Measurements from ENCODE around the gene MEGF8. TPM values are rescaled to one million over a fixed set of nuclear protein-coding genes. Genes with fewer than 3 reads are reported as not detected.

The MEGF8 gene
- total and polyA plus RNA-seq, 2 of the 13 experiments (the other 11 are each of a cell fraction or from before 2014, with no cell fraction given): 4.0 to 8.8 TPM

DNA sequence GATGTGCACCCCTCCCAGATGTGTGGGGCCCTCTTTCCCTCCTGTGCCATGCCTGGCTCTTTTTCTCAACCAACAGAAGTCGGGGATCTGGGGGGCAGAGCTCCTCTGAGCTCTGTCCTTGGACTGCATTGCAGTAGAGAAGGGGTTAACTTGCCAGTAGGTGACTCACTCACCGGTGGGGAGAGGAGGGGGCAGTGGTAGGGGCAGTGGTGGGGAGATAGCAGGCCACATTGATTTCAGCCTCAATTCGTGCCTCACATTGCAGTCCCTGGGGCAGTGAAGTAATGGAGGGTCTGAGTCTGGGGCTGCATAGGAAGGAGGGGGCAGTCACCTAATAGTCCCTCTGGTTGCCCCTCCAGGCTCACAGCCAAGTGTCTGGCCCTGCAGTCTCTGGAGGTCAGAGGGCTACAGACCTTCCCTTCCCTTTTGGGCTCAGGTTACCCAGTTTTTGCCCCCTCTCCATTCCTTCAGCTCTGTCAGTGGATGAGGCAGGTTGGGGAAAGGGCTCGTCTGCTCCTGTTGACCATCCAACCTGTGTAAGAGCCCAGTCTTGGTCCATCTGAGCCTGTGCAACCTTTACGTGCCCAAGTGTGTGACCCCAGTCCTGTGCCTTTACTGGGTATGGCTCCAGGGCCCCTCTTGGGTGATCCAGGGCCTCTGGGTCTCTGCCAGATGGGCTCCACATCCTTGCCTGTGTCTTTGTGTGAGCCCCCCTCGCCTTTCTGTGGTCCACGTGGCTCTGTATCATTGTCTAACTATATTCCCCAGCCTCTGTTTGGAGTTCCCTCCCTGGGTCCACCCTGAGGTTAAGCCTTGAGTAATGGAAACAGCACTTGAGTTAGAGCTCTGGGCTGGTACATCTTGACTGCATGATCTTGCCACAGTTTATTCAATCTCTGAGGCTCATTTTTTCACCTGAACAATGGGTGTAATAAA lies 43.3 kb upstream of the MEGF8 start (continued):
- TF ChIP-seq, protein P1, sequence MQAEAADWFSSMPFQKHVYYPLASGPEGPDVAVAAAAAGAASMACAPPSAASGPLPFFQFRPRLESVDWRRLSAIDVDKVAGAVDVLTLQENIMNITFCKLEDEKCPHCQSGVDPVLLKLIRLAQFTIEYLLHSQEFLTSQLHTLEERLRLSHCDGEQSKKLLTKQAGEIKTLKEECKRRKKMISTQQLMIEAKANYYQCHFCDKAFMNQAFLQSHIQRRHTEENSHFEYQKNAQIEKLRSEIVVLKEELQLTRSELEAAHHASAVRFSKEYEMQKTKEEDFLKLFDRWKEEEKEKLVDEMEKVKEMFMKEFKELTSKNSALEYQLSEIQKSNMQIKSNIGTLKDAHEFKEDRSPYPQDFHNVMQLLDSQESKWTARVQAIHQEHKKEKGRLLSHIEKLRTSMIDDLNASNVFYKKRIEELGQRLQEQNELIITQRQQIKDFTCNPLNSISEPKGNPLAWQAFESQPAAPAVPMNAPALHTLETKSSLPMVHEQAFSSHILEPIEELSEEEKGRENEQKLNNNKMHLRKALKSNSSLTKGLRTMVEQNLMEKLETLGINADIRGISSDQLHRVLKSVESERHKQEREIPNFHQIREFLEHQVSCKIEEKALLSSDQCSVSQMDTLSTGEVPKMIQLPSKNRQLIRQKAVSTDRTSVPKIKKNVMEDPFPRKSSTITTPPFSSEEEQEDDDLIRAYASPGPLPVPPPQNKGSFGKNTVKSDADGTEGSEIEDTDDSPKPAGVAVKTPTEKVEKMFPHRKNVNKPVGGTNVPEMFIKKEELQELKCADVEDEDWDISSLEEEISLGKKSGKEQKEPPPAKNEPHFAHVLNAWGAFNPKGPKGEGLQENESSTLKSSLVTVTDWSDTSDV (CRISPR knock-in tag; IDR thresholded peaks at IDR 0.05): no peak
- TF ChIP-seq CENPT (CRISPR knock-in tag; IDR thresholded peaks at IDR 0.05; ENCODE audit: low read depth) (no peak), TOE1 (CRISPR knock-in tag; IDR thresholded peaks at IDR 0.05) (no peak), HDAC2 (CRISPR knock-in tag; IDR thresholded peaks at IDR 0.05) (peak; percentile 22; the same call in 1 of the 2 replicates), CC2D1A (CRISPR knock-in tag; IDR thresholded peaks at IDR 0.05) (no peak), ZNF225 (CRISPR knock-in tag; IDR thresholded peaks at IDR 0.05) (no peak), RBAK (CRISPR knock-in tag; IDR thresholded peaks at IDR 0.05) (no peak), ZBTB49 (CRISPR knock-in tag; IDR thresholded peaks at IDR 0.05; ENCODE audit: borderline replicate concordance) (no peak), JARID2 (CRISPR knock-in tag; IDR thresholded peaks at IDR 0.05; ENCODE audit: insufficient replicate concordance) (no peak), ZKSCAN5 (CRISPR knock-in tag; IDR thresholded peaks at IDR 0.05) (no peak), FOXJ3 (CRISPR knock-in tag; IDR thresholded peaks at IDR 0.05; ENCODE audit: borderline replicate concordance) (no peak), MXD4 (CRISPR knock-in tag; IDR thresholded peaks at IDR 0.05) (no peak), ZNF564 (CRISPR knock-in tag; IDR thresholded peaks at IDR 0.05) (no peak), ZNF781 (CRISPR knock-in tag; IDR thresholded peaks at IDR 0.05; ENCODE audit: borderline replicate concordance, not compliant biosample characterization) (no peak), ZNF672 (CRISPR knock-in tag; IDR thresholded peaks at IDR 0.05) (no peak), U2AF2 (IDR thresholded peaks at IDR 0.05; ENCODE audit: low read depth, low read length) (no peak)
- TF ChIP-seq, protein P2, sequence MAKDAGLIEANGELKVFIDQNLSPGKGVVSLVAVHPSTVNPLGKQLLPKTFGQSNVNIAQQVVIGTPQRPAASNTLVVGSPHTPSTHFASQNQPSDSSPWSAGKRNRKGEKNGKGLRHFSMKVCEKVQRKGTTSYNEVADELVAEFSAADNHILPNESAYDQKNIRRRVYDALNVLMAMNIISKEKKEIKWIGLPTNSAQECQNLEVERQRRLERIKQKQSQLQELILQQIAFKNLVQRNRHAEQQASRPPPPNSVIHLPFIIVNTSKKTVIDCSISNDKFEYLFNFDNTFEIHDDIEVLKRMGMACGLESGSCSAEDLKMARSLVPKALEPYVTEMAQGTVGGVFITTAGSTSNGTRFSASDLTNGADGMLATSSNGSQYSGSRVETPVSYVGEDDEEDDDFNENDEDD (CRISPR knock-in tag; IDR thresholded peaks at IDR 0.05; ENCODE audit: borderline replicate concordance): no peak
- TF ChIP-seq, protein P3, sequence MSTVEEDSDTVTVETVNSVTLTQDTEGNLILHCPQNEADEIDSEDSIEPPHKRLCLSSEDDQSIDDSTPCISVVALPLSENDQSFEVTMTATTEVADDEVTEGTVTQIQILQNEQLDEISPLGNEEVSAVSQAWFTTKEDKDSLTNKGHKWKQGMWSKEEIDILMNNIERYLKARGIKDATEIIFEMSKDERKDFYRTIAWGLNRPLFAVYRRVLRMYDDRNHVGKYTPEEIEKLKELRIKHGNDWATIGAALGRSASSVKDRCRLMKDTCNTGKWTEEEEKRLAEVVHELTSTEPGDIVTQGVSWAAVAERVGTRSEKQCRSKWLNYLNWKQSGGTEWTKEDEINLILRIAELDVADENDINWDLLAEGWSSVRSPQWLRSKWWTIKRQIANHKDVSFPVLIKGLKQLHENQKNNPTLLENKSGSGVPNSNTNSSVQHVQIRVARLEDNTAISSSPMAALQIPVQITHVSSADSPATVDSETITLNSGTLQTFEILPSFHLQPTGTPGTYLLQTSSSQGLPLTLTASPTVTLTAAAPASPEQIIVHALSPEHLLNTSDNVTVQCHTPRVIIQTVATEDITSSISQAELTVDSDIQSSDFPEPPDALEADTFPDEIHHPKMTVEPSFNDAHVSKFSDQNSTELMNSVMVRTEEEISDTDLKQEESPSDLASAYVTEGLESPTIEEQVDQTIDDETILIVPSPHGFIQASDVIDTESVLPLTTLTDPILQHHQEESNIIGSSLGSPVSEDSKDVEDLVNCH (CRISPR knock-in tag; IDR thresholded peaks at IDR 0.05): 0 out of 2 replicates have a peak, but pooled peaks have one; percentile 64
- TF ChIP-seq, protein P4, sequence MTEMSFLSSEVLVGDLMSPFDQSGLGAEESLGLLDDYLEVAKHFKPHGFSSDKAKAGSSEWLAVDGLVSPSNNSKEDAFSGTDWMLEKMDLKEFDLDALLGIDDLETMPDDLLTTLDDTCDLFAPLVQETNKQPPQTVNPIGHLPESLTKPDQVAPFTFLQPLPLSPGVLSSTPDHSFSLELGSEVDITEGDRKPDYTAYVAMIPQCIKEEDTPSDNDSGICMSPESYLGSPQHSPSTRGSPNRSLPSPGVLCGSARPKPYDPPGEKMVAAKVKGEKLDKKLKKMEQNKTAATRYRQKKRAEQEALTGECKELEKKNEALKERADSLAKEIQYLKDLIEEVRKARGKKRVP (CRISPR knock-in tag; IDR thresholded peaks at IDR 0.05): no peak
